Colonic mucosa (tissue), 4 donors: Measurements from ENCODE around the gene FAXDC2. TPM values are rescaled to one million over a fixed set of nuclear protein-coding genes. Genes with fewer than 3 reads are reported as not detected.
A peak's percentile ranks its signal among the peaks of the same experiment; 100 is the strongest.

Experiments
- DNase-seq: peaks from one replicate; pipeline ENCODE4 v3.0.0-alpha.2; 2020
- H3K27ac ChIP-seq: fragments of 200-600 bp; one replicate; pipeline ENCODE4 v1.8.0; 2021
- H3K27me3 ChIP-seq: fragments of 200-600 bp; one replicate; pipeline ENCODE4 v1.8.0; 2021
- H3K36me3 ChIP-seq: fragments of 200-600 bp; one replicate; pipeline ENCODE4 v1.8.0; 2021
- H3K4me1 ChIP-seq: fragments of 200-600 bp; one replicate; pipeline ENCODE4 v1.8.0; 2021; ENCODE audit warnings: mild to moderate bottlenecking
- H3K4me3 ChIP-seq: fragments of 200-600 bp; one replicate; pipeline ENCODE4 v1.8.0; 2021
- H3K9ac ChIP-seq, 2 donors: one replicate each; pipeline ENCODE4 v1.7.0; 2013; ENCODE audit warnings: control low read depth in 2 of 2, low read depth in 2 of 2, low read length in 2 of 2
- H3K9me3 ChIP-seq: fragments of 200-600 bp; one replicate; pipeline ENCODE4 v1.8.0; 2021
- intact Hi-C: fragments of 100-400 bp; cut with DNase I; formaldehyde crosslinking; loops from one replicate; pipeline ENCODE4 v1.14.1; 2022
- total RNA-seq, 2 donors: library from RNA; stranded (reverse); fragmentation: NEBNext Ultra II Directional in 1 of 2; extraction: Animal tissue kit (Norgen Biotek cat#: 25700) in 1 of 2; gene quantifications; one replicate each; pipeline ENCODE4 v1.2.1, GENCODE V29; 2021
- TF ChIP-seq, protein P1 (sequence below): fragments of 200-600 bp; IDR thresholded peaks from one replicate; pipeline ENCODE4 v1.8.0; 2022; ENCODE audit warnings: antibody characterized with exemption, mild to moderate bottlenecking
- donor health status: healthy.
- donor health status: DM: no; HTN: no; CAD: no.
- donor health status: DM: no; HTN: no; CAD: no.

The FAXDC2 gene
- total RNA-seq, 2 donors from 2014 or later = 7.0 to 20.8 TPM

- Histone ChIP-seq H3K4me1 (peaks cover 6% of the 10 kb centered on the region), H3K9me3 (no peaks in the 10 kb centered on the region), H3K27ac (no peak overlapping the region), H3K27me3 (no peaks in the 10 kb centered on the region), H3K9ac (no peak overlapping the region), H3K36me3 (no peaks in the 10 kb centered on the region), H3K4me3 (no peak overlapping the region)
- DNase-seq = no peak
- TF ChIP-seq, protein P1, sequence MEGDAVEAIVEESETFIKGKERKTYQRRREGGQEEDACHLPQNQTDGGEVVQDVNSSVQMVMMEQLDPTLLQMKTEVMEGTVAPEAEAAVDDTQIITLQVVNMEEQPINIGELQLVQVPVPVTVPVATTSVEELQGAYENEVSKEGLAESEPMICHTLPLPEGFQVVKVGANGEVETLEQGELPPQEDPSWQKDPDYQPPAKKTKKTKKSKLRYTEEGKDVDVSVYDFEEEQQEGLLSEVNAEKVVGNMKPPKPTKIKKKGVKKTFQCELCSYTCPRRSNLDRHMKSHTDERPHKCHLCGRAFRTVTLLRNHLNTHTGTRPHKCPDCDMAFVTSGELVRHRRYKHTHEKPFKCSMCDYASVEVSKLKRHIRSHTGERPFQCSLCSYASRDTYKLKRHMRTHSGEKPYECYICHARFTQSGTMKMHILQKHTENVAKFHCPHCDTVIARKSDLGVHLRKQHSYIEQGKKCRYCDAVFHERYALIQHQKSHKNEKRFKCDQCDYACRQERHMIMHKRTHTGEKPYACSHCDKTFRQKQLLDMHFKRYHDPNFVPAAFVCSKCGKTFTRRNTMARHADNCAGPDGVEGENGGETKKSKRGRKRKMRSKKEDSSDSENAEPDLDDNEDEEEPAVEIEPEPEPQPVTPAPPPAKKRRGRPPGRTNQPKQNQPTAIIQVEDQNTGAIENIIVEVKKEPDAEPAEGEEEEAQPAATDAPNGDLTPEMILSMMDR = no peak
- intact Hi-C loops = no loop called here
Measured at GRCh38 chr5:154784856-154785255, 65.5 kb downstream of the FAXDC2 start.

DNA sequence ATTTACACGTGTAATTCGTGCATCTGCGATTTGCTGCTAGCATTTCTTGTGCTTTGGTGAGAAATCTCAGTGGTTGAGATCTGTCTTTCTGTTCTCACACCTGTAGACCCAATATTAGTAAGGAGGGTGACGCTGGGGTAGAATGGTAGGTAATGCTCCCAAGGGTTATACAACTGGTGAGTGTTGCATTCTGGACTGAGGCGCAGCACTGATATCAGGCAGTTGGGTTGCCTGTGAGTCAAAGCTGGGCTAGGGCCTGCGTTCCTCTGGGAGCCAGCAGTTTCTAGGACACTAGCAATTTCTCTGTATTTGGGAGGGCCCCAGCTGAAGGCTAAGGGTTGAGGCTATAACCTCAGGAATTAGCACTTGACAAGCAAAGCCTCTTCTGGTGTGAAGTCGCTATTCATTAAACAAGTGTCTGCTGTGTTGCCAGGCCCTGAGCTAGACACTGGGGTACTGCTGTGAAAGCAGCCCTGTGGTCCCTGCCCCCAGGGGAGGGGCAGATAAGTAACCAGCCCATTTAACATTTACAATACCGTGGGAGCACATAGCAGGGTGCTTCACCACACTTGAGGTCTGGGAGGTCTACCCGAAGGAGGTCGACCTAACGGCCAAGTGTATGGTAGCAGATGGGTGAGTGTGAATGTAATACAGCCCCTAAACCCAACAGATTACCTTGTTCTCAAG is 66.5 kb downstream of the FAXDC2 start:
- no peak for DNase-seq
- H3K36me3 ChIP-seq = no peaks in the 10 kb centered on the region
- H3K27me3 ChIP-seq = no peaks in the 10 kb centered on the region
- H3K27ac ChIP-seq = no peak overlapping the region
- H3K9ac ChIP-seq = no peak overlapping the region
- H3K4me3 ChIP-seq = no peak overlapping the region
- intact Hi-C loops = no loop called here
- TF ChIP-seq, protein P1 = no peak
- H3K4me1 ChIP-seq = peaks cover 6% of the 10 kb centered on the region
- H3K9me3 ChIP-seq = no peaks in the 10 kb centered on the region

DNA sequence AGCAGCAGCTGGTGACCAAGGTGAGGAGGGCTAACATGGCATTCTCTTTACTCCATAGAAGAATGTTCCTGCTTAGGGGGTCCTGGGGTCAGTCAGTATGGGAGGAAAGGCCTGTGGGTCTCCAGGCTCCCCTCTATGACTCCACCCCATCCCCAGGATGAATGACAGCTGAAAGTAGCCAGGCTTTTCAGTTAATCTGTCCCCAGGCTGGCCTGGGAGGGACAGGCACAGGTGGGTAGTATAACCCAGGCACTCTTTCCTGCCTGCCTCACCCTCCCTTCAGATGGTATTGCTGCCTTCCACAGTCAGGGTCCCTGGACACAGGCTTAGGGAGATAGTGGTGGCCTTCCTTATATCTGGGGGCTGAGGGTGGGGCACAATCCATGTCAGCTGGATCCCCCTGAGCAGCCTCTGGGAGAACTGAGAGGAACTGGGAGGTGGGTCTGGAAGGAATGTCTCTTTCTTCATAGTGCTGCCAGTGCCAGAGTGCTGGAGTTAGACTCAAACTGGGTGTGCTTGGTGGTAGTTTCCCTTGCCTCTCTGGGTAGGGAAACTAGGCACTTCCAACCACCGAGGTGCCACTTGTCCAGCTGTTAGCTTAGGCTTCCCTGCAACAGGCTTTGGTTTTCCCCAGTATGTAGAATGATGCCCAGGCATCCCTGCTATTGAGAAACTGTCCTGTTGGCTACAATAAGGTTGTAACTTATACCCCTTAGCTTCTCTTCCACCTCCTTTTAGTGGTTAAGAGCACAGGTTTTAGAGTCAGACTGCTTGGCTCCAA is 67.4 kb downstream of the FAXDC2 start:
- Histone ChIP-seq H3K4me1 (peaks cover 6% of the 10 kb centered on the region), H3K36me3 (no peaks in the 10 kb centered on the region), H3K27ac (no peak overlapping the region), H3K27me3 (no peaks in the 10 kb centered on the region), H3K4me3 (no peak overlapping the region), H3K9me3 (no peaks in the 10 kb centered on the region), H3K9ac (peak overlapping the region; percentile 5 to 39)
- intact Hi-C loops = no loop called here
- TF ChIP-seq, protein P1 = no peak
- no peak for DNase-seq

- H3K4me1 ChIP-seq = peaks cover 6% of the 10 kb centered on the region
- no peaks in the 10 kb centered on the region for H3K27me3 ChIP-seq
- no peaks in the 10 kb centered on the region for H3K36me3 ChIP-seq
- no peak for DNase-seq
- no peaks in the 10 kb centered on the region for H3K9me3 ChIP-seq
- peak overlapping the region in 1 of 2 donors; percentile 5 for H3K9ac ChIP-seq
- no peak overlapping the region for H3K4me3 ChIP-seq
- H3K27ac ChIP-seq = no peak overlapping the region
- intact Hi-C loops = no loop called here
- TF ChIP-seq, protein P1 = no peak
Measured at GRCh38 chr5:154782326-154782725, 68.1 kb downstream of the FAXDC2 start.

DNA sequence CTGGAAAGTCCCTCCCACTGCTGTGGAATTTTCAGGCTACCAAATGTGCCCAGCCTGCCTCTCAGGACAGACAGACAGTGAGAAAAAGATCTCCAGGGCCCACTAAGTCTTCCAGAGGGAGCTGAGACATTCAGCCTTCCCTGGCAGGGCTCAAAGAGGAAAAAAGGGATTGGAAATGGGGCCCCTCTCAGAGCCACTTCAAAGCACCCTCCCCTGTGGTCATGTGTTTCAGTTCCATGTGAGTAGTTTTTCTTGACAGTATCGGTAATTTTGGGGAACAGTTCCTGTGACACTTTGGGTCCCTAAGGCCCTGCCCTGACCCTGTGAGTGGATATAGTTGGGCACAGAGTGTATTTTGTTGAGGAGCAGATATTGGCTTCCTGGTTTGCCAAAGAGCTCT is 70.3 kb downstream of the FAXDC2 start:
- Histone ChIP-seq H3K27ac (no peak overlapping the region), H3K4me1 (peaks cover 6% of the 10 kb centered on the region), H3K9me3 (no peaks in the 10 kb centered on the region), H3K27me3 (no peaks in the 10 kb centered on the region), H3K36me3 (no peaks in the 10 kb centered on the region), H3K4me3 (no peak overlapping the region), H3K9ac (peak overlapping the region in 1 of 2 donors; percentile 6)
- intact Hi-C loops = no loop called here
- TF ChIP-seq, protein P1 = no peak
- DNase-seq = no peak
